Measurements from ENCODE around the gene CTSL.

CTSL gene

DNA sequence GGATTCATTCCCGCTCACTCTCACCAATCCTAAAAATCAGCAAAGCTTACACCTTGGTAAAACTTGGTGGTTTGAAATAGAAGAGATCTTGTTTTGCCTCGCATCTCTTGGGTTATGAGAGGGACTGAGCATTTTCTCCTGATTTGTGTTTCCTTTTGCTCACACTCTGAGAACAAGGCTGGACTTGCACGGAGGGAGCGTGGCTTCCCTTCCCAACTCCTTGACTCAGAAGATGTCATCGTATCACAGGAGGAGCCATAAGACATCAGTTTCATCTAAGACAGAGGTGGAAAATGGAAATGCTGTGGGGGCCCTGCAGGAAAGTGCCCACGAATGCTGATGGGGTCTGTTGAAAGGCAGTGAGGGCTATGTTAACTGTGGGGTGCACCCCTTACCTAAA, 37.4 kb downstream of the CTSL start:
- in situ Hi-C loops (cut with MboI; ENCODE audit: low pct_unique_long_range_greater_than_20kb, low sequenced_read_pairs, unreplicated experiment): no loop called here
- no peak for DNase-seq (ENCODE audit: low spot score)
- TF ChIP-seq, protein P1, sequence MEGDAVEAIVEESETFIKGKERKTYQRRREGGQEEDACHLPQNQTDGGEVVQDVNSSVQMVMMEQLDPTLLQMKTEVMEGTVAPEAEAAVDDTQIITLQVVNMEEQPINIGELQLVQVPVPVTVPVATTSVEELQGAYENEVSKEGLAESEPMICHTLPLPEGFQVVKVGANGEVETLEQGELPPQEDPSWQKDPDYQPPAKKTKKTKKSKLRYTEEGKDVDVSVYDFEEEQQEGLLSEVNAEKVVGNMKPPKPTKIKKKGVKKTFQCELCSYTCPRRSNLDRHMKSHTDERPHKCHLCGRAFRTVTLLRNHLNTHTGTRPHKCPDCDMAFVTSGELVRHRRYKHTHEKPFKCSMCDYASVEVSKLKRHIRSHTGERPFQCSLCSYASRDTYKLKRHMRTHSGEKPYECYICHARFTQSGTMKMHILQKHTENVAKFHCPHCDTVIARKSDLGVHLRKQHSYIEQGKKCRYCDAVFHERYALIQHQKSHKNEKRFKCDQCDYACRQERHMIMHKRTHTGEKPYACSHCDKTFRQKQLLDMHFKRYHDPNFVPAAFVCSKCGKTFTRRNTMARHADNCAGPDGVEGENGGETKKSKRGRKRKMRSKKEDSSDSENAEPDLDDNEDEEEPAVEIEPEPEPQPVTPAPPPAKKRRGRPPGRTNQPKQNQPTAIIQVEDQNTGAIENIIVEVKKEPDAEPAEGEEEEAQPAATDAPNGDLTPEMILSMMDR (IDR thresholded peaks at IDR 0.05; ENCODE audit: extremely low read depth, insufficient read depth, missing control alignments): no peak

DNA sequence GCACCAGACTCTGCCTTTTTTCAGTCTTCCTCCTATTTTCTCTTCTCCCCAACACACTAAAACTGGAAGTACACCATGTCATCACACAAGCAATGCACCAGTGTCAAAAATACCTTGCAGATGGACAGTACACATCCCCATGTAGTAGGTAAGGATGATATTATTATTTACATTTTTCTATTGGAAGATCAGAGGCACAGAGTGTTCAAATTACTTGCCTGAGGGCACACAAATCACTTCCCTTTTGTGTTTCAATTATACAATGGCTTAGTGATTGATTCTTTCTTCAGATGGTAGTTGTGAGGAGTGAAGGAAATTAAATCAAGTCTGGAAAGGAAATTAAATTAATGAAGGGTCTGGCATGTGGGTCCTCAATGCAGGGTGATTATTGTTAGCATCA, 39.6 kb downstream of the CTSL start:
- in situ Hi-C loops (cut with MboI; ENCODE audit: low pct_unique_long_range_greater_than_20kb, low sequenced_read_pairs, unreplicated experiment): no loop called here
- TF ChIP-seq, protein P1 (IDR thresholded peaks at IDR 0.05; ENCODE audit: extremely low read depth, insufficient read depth, missing control alignments): no peak
- no peak for DNase-seq (ENCODE audit: low spot score)

DNA sequence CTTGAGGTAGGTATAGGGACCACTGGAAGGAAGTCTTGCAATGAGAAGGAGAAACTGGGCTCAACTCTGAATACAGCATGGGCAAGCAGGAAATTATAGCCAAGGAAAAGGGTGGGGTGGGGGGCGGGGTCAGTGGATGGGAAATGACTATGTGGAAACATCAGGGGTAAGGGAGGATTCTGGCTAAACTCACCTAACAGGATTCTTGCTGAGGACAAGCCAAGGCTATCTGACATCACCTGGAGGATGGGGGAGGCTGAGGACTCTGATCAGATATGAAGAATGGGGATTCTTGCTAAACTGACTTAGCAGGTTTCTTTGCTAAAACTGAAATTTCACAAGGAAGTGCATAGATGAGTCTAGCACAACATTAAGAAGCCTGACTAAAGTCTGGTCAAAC, 40.8 kb downstream of the CTSL start:
- TF ChIP-seq, protein P1 (IDR thresholded peaks at IDR 0.05; ENCODE audit: extremely low read depth, insufficient read depth, missing control alignments): no peak
- in situ Hi-C loops (cut with MboI; ENCODE audit: low pct_unique_long_range_greater_than_20kb, low sequenced_read_pairs, unreplicated experiment): no loop called here
- DNase-seq (ENCODE audit: low spot score): no peak

DNA sequence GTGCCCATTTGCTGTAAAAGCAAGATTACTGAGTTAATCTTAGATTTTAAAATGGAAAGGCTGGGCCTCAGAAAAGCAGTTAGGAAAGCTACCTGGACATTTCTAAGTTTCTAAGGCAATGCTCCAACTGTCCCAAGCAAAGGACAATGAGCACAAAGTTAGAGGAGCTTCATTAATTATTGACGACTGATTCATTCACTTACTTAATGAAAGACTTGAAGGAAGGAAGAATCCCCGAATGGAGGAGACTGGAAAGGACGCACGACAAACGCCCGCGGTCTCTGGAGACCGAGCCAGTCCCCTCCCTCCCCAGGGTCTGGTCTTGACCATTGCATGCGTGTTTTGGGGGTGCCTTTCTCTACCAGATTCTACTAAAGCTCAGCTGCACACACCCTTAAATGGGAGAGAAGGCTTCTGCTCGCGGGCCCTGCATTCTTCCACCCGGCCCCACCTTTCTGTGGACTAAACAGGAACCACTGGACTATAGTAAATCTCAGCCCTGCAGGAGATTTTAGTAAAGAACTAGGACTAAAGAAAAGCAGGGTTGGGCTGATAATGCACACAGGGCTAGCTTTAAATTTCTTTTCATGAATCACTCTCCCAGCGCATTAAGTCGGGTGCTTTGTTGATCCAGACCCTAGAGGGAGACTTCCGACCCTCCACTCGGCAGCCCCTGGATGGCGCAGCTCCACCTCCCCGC, 44.8 kb downstream of the CTSL start:
- in situ Hi-C loops (cut with MboI; ENCODE audit: low pct_unique_long_range_greater_than_20kb, low sequenced_read_pairs, unreplicated experiment): no loop called here
- TF ChIP-seq, protein P1 (IDR thresholded peaks at IDR 0.05; ENCODE audit: extremely low read depth, insufficient read depth, missing control alignments): no peak
- DNase-seq (ENCODE audit: low spot score): no peak

DNA sequence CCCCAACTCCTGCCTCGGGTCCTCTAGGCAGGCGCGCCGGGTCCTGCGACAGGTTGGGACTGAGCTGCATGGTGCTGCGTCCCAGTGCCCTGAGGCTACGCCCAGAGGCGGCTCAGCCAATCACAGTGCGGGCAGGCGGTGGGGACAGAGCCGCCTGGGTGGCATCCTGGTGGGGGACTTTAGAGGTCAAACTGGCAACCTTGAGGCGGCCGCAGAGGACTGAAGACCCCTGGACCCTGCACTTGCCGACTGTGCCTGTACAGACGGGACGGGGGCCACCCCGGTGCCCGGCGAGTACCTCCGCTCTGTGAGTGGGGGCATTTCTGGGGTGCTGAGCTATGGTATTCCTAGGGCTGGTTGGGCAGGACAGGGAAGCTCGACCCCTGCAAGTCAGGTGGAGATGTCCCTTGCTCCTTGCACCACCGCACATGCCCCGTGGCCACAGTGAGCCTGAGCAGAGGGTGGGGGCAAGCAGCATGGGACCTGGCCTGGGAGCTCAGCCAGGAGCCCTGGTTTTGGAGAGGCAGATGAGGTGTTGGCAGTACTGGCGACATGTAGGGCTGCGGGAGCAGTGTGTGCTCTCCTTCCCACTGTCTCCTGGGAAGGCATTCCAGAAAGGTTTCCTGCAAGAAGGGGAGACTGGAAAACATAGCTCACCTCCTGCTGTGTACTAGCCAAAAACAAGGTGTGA, 45.5 kb downstream of the CTSL start:
- in situ Hi-C loops (cut with MboI; ENCODE audit: low pct_unique_long_range_greater_than_20kb, low sequenced_read_pairs, unreplicated experiment): no loop called here
- TF ChIP-seq, protein P1 (IDR thresholded peaks at IDR 0.05; ENCODE audit: extremely low read depth, insufficient read depth, missing control alignments): no peak
- no peak for DNase-seq (ENCODE audit: low spot score)

DNA sequence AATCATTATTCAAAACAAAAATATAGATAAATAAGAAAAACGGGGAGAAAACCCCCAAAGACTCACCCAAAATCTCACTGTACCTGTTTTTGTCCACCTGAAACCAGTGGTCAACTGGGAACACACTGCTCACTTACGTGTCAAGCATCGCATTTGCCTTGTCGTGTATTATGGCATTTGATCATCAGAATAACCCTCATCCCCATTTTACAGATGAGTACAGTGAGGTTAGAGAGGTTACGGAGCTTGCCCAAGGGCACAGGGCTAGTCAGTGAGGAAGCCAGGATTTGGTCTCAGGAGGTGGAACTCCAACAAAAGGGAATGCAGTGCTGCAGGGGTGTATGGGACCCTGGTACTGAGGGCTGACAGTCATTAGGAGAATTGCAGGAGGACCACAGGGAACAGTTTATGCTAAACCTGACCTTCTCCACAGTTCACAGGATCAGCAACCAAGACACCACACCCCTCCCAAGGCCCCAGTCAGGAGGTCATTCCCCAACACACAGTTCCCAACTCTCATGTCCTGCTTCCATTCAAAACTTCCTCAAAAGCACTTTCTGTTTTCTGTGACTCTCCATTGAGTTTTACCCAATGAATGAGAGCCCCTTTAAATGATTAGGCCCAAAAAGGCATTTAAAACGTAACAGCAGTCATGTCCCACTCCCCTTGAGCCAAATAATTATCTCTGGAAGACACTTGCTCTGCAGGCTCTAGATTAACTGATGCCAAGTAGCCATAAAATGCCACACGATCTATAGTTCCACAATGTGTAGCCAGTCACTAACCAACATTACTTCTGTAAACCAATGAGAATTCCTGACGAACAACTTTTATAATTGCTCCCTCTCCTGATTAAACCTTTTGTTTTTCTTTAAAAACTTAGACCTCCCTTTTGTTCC, 50.8 kb downstream of the CTSL start:
- TF ChIP-seq, protein P1 (IDR thresholded peaks at IDR 0.05; ENCODE audit: extremely low read depth, insufficient read depth, missing control alignments): no peak
- DNase-seq (ENCODE audit: low spot score): no peak
- in situ Hi-C loops (cut with MboI; ENCODE audit: low pct_unique_long_range_greater_than_20kb, low sequenced_read_pairs, unreplicated experiment): no loop called here

All from GM13977 (cell line).